NOMO-1 treated with dmso at 0.1 percent for 144 hours (cell line): ENCODE results near the gene ZMIZ1.

Experiments
- DNase-seq: peaks from one replicate; lab custom pipeline; 2025; ENCODE audit not compliant: unreplicated experiment; lab: John Stamatoyannopoulos, UW

ZMIZ1 gene, protein sequence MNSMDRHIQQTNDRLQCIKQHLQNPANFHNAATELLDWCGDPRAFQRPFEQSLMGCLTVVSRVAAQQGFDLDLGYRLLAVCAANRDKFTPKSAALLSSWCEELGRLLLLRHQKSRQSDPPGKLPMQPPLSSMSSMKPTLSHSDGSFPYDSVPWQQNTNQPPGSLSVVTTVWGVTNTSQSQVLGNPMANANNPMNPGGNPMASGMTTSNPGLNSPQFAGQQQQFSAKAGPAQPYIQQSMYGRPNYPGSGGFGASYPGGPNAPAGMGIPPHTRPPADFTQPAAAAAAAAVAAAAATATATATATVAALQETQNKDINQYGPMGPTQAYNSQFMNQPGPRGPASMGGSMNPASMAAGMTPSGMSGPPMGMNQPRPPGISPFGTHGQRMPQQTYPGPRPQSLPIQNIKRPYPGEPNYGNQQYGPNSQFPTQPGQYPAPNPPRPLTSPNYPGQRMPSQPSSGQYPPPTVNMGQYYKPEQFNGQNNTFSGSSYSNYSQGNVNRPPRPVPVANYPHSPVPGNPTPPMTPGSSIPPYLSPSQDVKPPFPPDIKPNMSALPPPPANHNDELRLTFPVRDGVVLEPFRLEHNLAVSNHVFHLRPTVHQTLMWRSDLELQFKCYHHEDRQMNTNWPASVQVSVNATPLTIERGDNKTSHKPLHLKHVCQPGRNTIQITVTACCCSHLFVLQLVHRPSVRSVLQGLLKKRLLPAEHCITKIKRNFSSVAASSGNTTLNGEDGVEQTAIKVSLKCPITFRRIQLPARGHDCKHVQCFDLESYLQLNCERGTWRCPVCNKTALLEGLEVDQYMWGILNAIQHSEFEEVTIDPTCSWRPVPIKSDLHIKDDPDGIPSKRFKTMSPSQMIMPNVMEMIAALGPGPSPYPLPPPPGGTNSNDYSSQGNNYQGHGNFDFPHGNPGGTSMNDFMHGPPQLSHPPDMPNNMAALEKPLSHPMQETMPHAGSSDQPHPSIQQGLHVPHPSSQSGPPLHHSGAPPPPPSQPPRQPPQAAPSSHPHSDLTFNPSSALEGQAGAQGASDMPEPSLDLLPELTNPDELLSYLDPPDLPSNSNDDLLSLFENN

DNA sequence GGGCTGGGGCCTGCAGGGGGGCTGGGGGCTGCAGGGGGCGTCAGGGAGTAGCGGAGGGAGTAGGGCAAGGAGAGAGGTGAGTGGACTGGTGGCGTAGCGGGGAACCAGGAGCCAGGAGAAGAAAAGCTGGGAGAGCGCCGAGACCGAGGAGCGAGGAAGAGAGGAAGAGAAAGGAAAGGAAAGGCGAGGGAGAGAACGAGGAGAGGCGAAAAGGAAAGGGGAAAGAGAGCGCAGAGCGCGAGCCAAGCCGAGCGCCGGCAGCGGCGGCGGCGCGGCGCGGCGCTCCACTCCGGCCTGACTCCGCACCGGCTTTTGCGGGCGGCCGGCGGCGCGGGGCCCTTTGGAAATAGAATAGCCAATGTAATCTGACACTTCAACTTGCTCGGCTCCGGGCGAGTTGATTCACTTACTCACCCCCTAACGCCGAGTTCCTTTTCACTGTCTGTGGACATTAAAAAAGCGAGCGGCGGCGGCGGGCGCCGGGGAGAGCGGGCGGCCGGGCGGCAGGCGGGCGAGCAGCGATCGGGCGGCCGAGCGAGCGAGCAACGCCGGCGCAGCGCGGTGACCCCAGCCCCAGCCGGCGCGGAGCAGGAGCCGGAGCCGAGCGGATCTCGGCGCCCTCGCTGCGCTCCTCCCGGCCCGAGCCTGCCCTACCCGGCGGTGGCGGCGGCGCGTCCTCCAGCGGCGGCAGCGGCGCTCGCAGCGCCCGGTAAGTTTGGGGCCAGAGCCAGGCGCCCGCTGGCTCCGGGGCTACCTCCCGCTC lies at the start of gene ZMIZ1:
Gene ZMIZ1 (plus strand): TSS at position 405 of the 763 bp plus-strand sequence. CDS start 132,667 bp downstream, outside the sequence.
- DNase-seq: peak; percentile 87

DNA sequence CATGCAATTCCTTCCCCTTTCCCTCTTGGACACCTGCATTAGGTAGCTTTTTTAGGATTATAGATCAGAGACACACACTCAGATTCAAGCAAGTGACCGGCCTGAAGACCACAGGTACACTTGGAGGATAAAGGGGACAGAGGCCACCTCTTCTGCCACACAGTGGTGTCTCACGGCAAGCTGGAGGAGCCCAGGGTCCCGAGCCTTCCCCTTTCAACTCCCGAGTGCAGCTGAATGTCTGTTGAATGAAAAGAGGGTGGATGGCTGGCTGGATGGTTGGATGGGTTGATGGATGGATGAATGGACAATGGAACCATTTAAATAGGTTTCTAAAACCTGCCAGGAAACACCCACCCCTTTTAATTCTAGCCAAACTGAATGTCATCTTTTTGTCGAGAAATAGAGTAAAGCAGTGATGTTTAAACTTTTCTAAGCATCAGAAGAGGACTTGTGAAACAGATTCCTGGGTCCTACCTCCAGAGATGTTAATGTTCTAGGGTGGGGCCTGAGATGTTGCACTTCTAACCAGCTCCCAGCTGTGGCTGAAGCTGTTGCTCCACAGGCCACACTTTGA lies 49.2 kb upstream of the ZMIZ1 start:
- DNase-seq: no peak

DNA sequence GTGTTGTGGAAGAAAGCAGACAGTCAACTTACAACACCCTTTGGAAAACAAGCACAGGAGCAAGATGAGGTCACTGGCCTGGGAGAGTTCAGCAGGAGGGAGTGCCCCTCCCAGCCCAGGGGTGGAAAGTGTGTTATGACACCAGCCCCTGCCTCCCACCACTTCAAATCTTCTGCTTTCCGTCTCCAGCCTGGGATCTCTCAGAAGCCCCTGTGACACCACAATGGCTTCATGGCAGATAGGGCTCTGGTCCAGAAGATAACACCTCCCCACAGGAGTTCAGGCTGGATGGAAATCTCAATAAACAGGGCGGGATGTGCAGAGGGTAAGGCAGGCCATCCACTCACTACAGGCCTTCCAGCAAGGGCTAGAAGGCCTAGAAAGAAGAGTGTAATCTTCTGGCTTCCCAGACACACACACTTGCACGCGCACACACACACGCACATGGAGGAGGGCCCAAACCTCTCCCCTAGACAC lies 48.7 kb upstream of the ZMIZ1 start:
- no peak for DNase-seq

DNA sequence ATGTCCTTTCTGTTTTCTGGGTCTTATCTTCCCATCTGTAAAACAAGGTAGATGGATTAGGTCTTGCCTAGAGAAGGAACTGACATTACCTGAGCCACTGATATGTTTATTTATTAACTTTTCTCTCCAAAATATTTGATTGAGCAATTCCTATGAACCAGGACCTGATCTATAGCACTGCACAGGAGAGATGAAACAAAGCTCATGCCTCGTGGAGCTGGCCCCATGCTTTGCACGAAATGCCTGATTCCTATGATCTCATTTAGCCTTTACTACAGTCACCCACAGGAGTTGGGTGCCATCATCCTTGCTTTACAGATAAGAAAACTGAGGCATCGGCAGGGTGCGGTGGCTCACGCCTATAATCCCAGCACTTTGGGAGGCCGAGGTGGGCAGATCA lies 48.2 kb upstream of the ZMIZ1 start:
- DNase-seq: no peak

DNA sequence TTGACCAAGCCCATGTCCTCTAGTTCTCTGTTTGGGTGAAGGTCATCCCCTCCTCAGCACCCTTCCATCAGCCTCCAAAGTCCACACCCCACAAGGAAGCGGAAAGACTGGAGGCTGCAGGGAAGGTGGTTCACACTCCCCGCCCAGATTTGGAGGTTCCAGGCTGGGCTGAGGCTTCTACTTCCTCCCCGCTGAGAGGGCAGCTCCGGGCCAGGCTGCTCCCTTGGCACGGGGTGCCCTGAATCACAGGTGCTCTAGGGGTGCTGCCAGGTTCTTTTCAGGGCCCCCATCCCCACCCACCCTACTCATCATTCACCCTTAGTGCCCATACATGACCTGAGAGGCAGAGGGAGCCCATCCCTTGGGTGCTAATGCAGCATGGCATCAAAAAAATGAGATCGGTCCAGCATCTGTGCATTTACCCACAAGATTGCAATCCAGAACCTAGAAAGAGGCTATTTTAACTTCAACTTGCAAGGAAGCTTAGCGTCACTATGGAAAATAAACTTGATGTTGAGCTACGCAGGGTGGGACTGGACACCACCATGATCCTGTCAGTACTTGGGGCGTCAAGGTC lies 47.3 kb upstream of the ZMIZ1 start:
- DNase-seq: no peak

DNA sequence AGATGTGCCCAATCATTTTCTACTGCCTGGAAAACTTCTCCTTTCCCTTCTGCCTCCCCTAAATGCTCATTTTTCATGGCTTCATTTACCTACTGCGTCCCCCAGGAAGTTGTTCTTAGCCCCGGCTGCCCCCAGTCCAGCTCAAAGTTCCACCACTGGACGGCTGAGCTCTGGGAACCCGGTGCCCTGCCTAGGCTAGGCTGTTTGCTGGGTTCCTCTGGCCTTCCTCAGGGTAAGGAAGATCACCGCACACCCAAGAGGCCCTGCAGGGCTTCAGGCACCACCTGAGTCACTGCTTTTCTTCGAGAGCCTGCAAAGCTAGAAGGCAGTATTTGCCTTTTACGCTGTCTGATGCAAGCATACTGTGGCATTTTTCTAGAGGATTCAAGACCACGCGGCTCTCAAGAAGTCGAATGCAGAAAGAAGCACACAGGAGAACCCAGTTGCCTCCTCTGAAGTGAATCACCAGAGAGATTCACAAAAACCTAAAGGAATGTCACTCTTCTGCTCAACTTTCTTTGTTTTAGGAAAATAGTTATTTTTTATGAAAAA lies 46.7 kb upstream of the ZMIZ1 start:
- no peak for DNase-seq

DNA sequence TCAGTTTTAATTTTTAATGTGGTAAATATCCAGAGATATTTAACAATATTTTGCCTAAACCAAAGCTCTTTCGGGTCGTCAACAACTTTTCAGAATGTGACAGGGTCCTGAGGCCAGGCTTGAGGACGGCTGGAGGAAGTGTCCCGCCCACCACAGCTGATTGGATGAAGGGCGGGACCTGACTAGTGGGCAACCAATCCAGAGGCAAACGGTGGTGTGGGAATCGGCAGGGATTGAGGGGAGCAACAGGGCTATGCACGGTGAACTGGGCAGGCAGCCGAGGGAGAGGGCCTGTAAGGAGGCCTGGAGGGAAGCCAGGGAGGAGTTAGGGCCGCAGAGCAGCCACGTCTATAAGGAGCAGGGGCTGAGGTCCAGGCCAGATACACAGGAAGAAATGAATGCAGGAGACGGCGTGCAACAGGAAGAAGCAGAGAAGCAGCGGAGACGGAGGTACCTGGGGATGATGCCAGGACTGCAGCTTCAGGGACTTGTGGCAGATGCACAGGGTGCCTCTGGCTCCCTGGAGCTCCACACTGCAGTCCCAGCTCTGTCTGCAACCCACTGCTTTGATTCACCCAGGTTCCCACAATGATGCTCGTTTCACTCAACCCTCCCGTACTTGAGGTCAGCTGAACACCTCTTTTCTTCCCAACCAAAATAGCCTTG lies 46.1 kb upstream of the ZMIZ1 start:
- no peak for DNase-seq

DNA sequence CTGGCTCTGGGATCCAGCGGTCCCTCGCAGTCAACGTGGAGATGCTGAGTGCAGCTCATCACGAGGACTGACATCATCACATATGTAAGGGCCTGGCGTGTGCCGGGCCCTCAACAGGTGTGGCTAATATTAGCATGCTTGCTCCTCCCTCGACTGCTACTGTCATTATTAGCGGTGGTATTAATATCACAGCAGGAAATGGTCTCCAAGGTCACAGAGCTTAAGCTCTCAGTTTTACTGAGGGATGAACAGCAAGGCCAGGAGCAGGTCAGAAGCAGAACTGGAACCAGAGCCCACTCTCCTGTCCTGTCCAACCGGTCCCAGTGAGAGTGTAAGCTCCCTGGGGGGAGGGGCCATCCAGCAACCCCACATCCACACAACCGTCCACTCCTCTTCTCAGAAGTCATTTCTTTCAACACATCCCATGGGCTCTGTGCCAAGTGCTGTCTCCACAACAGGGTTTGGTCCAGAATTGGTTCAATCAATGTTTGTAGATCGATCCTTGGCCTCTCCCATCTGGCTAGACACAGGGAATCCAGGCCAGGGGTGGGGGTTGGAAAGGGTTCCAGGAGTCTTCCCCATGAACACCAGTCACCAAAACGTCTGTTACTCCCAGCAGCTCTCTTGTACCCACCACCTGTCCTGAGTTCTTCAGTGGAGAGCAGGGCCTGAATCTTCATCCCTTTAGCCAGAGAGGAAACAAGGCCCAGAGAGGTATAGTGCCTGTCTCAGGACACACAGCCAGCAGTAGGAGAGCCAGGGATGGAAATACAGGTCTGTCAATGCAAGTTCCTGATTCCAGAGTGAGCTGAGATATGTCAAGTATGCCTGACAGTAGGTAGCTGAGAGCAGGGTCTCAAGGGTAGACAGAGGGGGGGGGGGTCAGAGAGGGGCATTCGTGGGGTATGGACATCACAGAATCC lies 45.3 kb upstream of the ZMIZ1 start:
- DNase-seq: no peak

DNA sequence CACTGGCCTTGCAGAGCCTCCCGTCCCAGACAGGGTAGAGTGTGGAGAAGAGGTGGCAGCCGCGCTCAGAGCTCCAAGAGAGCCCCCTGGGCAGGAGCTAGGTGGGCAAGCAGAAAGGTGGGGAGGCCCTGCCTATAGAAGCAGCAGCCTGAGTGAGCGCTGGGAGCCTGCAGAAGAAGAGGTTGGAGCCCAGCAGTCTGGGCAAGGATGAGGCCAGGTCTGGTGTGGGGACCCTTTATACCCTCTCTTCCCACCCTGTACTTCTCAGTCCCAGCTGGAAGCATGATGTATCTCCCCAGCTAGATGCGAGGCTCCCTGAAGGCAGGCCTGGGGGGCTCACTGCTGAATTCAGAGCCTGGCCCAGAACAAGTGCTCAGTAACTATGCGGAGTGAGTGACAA lies 44.5 kb upstream of the ZMIZ1 start:
- DNase-seq: no peak

DNA sequence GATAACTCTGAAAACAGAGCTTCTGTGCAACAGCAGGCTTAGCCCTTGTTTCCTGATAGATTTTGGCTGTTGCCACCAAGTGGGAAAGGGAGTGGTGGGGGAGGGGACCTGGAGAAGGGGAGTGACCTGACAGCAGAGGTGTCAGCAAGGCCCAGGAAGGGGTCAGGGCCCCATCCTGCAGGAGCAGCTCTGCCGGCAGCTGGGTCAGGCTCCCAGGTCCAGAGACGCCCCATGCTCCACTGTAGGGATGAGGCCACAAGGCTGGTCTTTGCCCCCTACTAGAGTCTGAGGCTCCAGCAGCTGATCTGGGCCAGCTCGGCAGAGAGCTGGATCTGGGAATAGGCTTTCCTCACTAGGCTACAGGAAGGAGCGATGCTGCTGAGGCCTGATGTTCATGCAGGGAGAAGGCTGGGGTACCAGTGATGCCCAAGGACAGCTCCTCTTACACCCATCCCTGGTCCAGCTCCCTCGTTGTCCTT lies 44.0 kb upstream of the ZMIZ1 start:
- DNase-seq: no peak

DNA sequence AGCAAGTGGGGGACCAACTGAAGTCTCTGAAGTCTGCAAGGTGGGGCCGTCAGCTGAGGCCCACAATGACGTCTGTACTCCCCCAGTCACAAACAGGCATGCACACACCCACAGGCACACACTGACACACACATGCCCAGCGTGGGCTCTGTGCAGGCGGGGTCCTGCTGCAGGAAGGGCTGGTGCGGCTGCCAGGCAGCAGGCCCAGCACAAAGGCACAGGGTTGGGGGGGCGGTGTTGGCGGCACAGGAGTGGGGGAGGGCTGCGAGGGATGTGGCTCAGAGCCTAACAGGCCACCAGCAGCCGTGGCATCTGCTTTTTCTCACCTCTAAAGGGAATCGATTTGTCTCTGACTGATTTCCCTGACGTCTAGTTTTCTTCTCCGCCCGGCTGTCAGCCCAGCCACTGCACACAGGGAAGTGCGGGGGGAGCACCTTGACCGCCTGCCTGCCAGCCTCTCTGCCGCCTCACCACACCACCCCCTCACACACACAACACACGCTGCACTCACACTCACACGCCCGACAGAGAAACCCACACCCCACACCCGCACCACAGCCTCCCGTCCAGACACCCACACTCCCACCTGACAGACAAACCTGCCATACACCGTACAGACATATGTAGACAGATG lies 43.5 kb upstream of the ZMIZ1 start:
- DNase-seq: no peak

DNA sequence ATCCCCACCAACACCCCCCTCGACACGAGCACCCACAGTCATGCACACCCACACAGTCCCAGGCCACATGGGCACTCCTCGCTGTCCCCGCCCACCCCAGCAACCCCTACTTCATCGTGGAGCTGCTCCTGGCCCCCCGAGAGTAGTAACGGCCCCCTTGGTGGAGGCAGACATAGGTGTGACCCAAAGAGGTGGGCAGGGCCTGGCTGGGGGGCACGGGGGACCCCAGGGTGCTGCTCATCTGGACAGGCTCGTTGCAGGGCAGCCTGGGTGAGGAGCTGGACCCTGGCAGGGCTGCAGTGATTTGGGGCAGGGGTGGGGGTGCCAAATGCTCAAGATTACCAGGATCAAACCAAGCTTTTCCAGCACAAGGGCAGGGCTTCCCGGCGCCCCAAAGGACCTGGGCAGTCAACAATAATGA lies 42.4 kb upstream of the ZMIZ1 start:
- DNase-seq: no peak

DNA sequence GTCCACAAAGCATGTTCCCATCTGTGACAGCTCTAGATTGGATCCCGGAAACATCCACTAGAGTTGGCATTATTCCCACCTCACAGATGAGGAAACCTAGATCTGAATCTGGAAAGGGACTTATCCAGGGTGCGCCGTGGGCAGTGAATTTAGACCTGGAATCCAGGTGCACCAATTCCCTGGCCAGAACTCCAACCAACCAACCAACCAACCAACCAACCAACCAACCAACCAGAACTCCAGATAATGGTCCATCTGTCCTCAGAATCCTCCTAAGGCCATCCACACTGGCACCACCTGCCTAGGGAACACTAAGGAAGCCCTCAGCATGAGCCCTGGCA lies 42.0 kb upstream of the ZMIZ1 start:
- DNase-seq: no peak

DNA sequence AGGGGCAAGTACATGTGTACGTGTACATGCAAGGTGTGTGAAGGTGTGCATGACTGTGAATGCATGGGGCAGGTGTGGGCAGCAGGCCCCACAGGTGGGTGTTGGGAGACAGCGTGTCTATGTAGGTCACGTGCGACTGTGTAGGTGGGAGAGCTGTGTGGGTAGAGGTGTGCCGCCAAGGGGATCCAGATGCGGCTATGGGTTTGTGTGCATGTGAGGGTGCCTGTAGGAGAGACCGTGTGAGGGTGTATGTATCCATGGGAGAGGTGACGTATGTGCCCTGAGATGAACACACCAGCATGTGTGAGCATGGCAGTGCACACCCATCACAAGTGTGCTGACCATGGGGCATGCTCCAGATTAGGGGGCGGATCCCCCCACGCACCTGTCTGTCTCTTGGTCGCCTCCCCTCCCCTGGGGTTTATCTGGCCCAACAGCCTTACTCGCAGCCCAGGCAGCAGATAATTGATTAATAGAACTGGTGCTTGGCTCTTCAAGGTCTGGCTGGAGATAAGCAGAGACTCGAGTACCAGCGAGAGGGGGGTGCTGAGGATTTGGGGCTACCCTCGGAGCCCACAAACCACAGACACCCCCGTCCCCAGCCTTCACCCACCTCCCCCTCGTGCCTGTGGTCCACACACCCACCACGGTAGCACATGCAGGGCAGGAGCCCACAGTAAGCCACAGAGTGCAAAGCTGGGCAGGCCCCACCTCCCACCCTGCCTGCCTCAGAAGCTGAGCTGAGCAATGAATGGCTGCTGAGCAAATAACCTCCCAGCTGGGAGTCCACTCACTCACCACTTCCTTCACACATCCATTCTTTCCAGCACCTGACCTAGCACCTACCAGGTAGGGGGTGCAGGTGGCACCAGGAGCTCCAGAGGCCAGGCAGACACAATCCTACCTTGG lies 41.4 kb upstream of the ZMIZ1 start:
- no peak for DNase-seq

DNA sequence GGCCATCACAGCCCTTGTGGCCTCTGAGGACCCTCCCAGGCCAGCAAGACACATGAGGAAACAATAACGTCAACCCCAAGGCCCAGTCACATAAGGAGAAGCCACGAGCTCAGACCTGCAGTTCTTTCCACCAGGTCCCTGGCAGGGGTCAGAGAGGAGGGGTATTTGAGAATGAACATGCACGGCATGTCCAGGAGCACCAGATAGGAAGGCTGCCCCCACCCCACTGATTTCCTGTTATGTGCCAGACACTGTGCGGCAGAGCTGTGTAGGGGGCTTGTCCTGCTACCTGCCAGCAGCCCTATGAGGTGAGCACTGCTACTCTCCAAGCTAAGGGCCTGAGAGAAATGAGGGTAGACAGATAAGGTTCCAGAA lies 40.7 kb upstream of the ZMIZ1 start:
- DNase-seq: no peak

DNA sequence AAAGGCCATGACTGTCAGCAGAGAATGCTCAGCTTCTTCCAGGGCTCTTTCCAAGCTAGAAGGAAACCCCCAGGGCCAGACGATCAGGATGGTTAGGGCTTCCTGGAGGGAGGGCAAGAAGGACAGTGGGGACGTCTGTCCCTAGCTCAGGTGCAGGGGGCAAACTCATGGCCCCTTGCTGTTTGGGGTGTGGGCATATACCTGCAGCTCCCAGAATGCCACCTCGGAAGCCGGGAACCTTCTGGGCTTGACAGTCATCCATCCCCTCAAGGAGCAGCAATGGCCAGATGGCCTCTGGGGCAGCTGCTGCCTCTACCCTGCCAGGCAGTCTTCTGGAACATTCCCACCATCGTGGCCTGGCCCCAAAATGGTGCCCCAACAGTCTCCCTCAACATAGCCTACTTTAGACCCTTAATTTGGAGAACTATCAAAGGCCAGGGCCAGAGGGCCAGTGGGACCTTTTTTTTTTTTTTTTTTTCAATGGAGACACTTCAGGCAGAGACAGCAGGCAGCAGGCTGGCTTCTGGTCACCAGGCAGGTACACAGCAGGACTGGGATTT lies 40.2 kb upstream of the ZMIZ1 start:
- DNase-seq: no peak
